ENCODE measurements around the gene ZRANB3.
"Not testable (repeated sequence)": the region's sequence is repeated elsewhere in the genome, so short reads cannot be mapped to it uniquely, and the experiment has no call there.

Gene ZRANB3

GRCh38 chr2:135095591-135095990, 435.4 kb downstream of the ZRANB3 start:
- Histone ChIP-seq H3K36me3 (ENCODE audit: control insufficient read depth, insufficient read depth, low read length) (no peaks in the 10 kb centered on the region), H3K27me3 (ENCODE audit: control insufficient read depth, insufficient read depth, low read length) (no peaks in the 10 kb centered on the region), H3K4me3 (ENCODE audit: low read length) (no peak overlapping the region), H3K4me1 (ENCODE audit: control insufficient read depth, insufficient read depth, low read length) (peaks cover 4% of the 10 kb centered on the region), H3K9ac (ENCODE audit: low read length) (no peak overlapping the region), H3K27ac (ENCODE audit: low read depth, low read length) (no peak overlapping the region)

- Histone ChIP-seq H3K9ac (ENCODE audit: low read length) (no peak overlapping the region), H3K4me1 (ENCODE audit: control insufficient read depth, insufficient read depth, low read length) (no peaks in the 10 kb centered on the region), H3K4me3 (ENCODE audit: low read length) (no peak overlapping the region), H3K27ac (ENCODE audit: low read depth, low read length) (no peak overlapping the region), H3K27me3 (ENCODE audit: control insufficient read depth, insufficient read depth, low read length) (no peaks in the 10 kb centered on the region), H3K36me3 (ENCODE audit: control insufficient read depth, insufficient read depth, low read length) (no peaks in the 10 kb centered on the region)
Observed at GRCh38 chr2:135094508-135094907, 436.5 kb downstream of the ZRANB3 start.

DNA sequence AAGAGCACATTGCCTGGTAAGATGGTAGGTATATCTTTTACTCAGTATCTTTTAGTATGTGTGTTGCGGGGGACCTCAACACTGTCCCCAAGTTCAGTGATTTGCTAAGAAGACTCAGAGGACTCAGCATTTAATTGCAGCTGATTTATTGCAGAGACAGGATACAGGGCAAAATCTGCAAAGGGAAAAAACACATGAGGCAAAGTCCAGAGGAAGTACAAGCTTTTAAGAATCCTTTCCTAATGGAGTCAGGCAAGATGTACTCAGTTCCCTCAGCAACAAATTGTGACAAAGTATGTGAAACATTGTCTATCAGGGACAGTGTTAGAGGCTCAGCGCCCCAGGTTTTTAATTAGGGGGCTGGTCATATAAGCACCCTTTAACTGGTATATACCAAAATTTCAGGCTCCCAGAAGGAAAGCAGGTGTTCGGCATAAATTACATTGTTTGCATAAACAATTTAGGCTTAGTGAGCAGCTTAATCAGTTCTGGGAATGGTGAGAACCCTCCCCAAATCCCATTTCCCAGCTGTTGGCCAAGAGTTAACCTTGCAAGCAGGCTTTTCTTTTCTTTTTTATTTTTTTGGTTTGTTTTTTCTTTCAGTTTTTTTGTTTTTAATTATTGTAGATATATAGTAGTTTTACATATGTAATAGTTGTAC, 437.2 kb downstream of the ZRANB3 start:
- no peak overlapping the region for H3K27ac ChIP-seq (ENCODE audit: low read depth, low read length)
- H3K27me3 ChIP-seq (ENCODE audit: control insufficient read depth, insufficient read depth, low read length), result no peaks in the 10 kb centered on the region
- no peak overlapping the region for H3K4me3 ChIP-seq (ENCODE audit: low read length)
- H3K36me3 ChIP-seq (ENCODE audit: control insufficient read depth, insufficient read depth, low read length), result no peaks in the 10 kb centered on the region
- no peak overlapping the region for H3K9ac ChIP-seq (ENCODE audit: low read length)
- no peaks in the 10 kb centered on the region for H3K4me1 ChIP-seq (ENCODE audit: control insufficient read depth, insufficient read depth, low read length)

DNA sequence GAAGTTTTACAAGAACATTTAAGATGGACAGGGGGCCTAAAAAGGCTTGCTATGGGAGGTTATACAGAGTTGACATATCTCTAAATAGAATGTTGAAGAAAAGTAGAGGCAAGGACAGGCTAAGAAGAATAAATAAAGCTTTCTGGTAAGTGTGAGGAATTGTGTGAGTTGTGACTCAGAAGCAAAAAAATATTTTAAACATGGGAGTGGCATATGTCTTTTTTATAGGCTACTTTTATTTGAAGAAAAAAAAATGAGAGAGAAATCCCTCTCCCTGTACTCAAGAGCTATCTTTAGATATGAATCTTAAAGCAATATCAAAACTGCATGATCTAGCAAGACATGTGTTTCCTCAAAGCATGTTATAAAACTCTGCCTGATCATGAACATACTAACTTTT, 437.8 kb downstream of the ZRANB3 start:
- no peaks in the 10 kb centered on the region for H3K27me3 ChIP-seq (ENCODE audit: control insufficient read depth, insufficient read depth, low read length)
- H3K4me1 ChIP-seq (ENCODE audit: control insufficient read depth, insufficient read depth, low read length), result no peaks in the 10 kb centered on the region
- H3K4me3 ChIP-seq (ENCODE audit: low read length), result no peak overlapping the region
- no peaks in the 10 kb centered on the region for H3K36me3 ChIP-seq (ENCODE audit: control insufficient read depth, insufficient read depth, low read length)
- H3K27ac ChIP-seq (ENCODE audit: low read depth, low read length), result no peak overlapping the region
- H3K9ac ChIP-seq (ENCODE audit: low read length), result no peak overlapping the region

DNA sequence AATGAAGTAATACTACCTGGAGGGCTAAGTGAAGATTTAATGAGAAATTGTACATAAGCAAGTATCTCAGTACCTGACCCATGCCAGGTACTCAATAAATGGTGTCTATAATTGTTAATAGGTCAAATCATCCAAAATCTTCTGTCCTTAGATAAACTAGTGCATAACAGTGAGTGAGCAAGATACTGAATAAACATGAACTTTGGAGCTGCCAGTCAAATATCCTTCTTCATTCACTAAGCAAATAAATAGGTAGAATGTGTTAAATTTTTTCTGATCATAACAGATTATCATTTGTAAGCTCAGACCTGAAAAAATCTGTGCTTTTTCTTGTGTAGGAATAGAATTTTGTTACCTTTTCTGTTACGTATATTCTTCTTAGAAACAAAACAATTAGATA, 439.3 kb downstream of the ZRANB3 start:
- Histone ChIP-seq H3K4me3 (ENCODE audit: low read length) (no peak overlapping the region), H3K36me3 (ENCODE audit: control insufficient read depth, insufficient read depth, low read length) (no peaks in the 10 kb centered on the region), H3K4me1 (ENCODE audit: control insufficient read depth, insufficient read depth, low read length) (no peaks in the 10 kb centered on the region), H3K9ac (ENCODE audit: low read length) (no peak overlapping the region), H3K27ac (ENCODE audit: low read depth, low read length) (no peak overlapping the region), H3K27me3 (ENCODE audit: control insufficient read depth, insufficient read depth, low read length) (no peaks in the 10 kb centered on the region)

GRCh38 chr2:135089597-135089996, 441.4 kb downstream of the ZRANB3 start:
- not testable (repeated sequence) for H3K4me3 ChIP-seq (ENCODE audit: low read length); H3K27me3 ChIP-seq (ENCODE audit: control insufficient read depth, insufficient read depth, low read length); H3K36me3 ChIP-seq (ENCODE audit: control insufficient read depth, insufficient read depth, low read length); H3K27ac ChIP-seq (ENCODE audit: low read depth, low read length); H3K9ac ChIP-seq (ENCODE audit: low read length); H3K4me1 ChIP-seq (ENCODE audit: control insufficient read depth, insufficient read depth, low read length)

All from rectal smooth muscle tissue (tissue), 1 donor.